NOMO-1 (cell line): ENCODE data around the gene RELA.
A peak's percentile ranks its signal among the peaks of the same experiment; 100 is the strongest.
"Not testable (repeated sequence)": the region's sequence is repeated elsewhere in the genome, so short reads cannot be mapped to it uniquely, and the experiment has no call there.

Experiments used
- DNase-seq, 2 experiments: peaks; one replicate each; lab custom pipeline; 2025; ENCODE audit not compliant: unreplicated experiment in 2 of 2; lab: John Stamatoyannopoulos, UW

Gene RELA

DNA sequence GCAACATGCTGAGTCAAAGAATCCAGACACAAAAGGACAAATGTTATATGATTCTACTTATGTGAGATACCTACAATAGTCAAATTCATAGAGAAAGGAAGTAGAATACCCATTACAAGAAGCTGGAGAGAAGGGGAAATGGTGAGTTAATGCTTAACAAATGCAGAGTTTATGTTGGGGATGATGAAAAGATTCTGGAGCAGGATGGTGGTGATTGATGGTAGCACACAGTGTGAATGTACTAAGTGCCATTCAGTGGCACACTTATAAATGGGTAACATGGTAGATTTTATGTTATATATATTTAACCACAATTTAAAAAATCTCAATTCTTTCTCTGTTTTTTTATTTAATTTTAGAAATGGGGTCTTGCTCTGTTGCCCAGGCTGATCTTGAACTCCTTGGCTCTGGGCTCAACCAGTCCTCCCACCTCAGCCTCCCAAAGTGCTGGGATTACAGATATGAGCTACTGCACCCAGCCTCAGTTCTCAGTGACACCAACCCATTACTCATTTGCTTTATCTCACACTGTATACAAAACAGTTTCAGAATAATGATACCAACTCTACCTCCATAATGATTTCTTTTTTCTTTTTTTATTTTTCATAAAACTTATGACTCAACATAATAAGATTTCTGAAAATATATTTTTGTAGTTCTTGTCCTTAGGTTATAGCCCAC lies 9.6 kb upstream of the RELA start:
- DNase-seq = no peak

DNA sequence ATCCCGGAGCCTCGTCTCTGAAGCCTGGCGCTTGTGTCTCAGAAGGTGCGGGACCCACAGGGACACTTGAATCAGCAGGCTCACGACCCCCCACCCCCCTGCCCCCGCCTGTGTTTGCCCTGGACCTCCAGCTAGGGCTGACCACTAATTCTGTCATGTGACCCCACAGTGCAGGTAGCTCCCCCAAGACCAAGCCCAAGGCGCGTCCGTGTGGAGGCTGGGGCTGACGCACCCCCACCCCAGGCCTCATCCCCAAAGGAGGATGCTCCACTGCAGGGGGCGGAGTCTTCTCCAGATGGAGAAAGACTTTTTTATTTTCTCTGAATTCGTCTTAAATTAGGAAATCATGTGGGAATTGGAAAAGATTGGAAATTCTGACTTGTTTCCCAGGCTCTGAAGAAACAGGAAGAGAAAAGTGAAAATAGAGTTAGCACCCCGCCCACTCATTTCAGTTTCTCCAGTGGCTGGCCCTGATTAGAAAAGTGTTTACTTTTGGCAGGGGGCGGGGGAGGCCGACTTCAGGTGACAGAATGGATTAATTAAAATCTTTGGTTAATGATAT lies 1.0 kb upstream of the RELA start:
- DNase-seq = peak in 1 of 2 experiments; percentile 9

DNA sequence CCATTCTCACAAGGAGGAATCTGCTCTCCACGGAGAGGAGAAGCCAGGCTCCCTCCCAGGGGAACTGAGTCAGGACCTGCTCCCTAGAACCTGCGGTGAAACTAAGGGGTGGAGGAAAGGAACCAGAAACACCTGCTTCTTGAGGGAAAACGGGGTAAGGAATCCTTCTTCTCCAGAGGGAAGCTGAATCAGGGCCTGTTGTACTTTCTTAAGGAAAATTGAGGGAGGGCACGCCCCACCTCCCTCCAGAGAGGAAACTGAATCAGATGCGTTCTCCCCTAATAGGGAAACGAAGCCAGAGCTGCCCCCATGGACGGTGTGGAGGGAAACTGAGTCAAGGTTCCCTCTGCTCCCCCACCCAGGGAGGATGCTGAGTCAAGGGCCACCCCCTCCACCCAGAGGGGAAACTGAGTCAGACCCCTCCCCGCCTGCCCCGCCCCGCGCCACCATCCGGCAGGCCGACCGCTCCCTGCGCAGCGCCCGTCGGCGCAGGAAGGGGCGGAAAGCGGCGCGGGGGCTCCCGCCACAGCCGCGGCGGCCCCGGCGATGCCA lies 393 bp downstream of the RELA start:
- no peak for DNase-seq

DNA sequence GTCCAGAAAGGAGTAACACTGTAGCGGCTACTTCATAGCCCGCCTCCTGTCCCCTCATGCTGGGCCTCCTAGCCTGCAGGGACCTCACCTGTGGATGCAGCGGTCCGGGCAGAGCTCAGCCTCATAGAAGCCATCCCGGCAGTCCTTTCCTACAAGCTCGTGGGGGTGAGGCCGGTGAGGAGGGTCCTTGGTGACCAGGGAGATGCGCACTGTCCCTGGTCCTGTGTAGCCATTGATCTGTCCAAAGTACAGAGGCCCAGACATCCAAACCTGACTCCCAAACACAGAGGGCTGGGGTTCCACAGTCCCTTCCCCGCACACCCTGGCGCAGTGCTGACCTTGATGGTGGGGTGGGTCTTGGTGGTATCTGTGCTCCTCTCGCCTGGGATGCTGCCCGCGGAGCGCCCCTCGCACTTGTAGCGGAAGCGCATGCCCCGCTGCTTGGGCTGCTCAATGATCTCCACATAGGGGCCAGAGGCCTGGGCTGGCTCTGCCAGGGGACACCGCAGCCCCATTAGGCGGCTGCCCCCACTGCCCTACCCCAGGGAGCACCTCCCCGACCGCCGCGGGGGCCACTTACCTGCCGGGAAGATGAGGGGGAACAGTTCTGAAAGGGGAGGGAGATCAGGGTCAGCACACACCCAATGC lies 993 bp downstream of the RELA start:
- DNase-seq = no peak

DNA sequence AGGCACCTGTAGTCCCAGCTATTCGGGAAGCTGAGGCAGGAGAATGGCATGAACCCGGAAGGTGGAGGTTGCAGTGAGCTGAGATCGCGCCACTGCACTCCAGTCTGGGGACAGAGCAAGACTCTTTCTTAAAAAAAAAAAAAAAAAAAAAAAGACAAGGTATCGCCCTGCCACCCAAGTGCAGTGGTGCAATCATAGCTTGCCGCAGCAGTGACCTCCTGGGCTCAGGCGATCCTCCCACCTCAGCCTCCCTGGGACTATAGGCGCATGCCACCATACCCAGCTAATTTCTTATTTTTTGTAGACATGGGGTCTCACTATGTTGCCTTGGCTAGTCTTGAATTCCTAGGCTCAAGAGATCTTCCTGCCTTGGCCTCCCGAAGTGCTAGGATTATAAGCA lies 1.8 kb downstream of the RELA start:
- not testable (repeated sequence) for DNase-seq

DNA sequence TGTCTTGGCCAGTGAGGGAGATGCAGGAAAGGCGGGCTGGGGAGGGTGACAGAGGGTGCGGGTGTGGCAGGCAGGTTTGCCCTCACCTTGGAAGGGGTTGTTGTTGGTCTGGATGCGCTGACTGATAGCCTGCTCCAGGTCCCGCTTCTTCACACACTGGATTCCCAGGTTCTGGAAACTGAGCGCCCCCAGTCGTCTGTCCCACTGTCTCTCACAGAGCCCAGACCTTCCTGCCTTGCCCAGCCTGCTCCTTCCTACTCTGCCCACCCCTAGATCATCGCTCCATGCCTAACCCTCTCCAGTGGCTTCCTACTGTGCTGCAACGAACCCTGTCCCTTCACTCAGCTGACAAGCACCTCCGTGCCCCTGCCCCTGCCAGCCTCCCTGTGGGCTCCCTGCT lies 2.7 kb downstream of the RELA start:
- no peak for DNase-seq

DNA sequence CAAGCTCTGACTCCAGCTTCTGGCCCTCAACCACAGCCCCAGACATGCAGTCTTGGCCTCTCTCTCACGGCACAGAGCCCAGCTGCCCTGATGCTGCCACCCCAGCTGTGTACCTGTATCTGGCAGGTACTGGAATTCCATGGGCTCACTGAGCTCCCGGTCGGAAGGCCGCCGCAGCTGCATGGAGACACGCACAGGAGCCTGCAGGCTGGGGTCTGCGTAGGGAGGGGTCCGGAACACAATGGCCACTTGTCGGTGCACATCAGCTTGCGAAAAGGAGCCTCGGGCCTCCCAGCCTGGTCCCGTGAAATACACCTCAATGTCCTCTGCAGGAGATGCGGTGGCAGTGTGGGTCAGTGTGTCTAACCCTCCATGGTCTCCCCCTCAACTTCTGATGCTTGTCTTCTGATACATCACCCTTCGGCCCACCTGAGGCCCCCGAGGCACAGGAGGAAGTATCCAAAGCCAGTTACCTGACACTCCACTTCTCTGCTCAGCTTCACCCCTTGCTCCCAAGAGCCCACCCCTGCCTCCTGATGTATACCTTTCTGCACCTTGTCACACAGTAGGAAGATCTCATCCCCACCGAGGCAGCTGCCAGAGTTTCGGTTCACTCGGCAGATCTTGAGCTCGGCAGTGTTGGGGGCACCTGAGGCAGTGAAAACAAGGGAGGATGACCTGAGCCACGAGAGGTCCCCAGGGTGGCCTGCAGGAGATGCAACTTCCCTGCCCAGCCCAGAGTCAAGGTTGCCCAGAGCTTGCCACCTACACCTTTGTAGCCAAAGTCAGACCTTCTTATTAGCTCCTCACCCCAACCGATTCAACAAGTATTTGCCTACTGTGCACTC lies 4.3 kb downstream of the RELA start:
- no peak for DNase-seq

DNA sequence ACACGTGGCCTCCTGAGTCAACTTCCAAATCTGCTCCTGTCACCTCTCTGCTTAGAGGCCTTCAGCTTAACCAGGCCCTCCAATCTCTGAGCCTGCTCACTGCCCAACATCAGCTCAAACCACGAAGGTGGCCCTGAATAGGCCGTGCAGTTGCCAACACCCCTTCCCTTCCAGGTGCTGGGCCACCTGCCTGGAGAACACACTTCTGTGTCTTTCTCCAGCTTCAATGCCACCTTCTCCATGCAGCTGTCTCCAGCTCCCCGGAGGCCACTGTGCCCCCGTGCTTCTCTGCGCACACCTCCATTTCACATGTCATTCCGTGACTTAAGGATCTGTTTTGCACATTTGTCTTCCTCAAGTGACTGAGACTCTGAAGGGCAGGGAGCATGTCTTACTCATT lies 5.3 kb downstream of the RELA start:
- DNase-seq = no peak

DNA sequence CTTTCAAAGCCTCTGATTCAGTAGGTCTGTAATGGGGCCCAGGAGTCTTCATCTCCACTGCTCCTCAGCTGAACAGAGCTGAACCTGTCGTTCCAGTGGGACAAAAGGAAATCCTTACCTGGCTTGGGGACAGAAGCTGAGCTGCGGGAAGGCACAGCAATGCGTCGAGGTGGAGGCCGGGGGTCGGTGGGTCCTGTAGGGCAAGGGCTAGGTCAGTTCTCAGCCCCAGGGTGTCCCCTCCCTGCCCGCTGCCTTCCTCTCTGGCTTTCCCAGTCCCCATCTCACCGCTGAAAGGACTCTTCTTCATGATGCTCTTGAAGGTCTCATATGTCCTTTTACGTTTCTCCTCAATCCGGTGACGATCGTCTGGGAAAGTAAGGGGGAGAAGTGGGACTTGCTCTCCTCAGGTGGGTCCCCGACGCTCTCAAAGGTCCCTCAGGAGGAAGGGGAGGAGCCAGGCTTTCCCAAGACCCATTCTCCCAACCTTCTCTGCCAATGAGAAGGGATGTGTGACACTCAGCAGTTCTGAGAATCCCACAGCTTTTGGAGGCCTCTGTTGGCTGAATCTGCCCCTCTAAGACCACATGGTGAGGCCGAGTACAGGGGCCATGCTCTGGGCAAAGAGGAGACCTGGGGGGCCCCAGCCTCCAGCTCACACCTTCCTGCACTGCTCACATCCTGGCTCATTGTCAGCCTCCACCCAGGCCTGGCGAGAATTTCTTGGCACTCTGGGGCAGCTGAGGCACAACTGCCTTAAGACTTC lies 7.0 kb downstream of the RELA start:
- DNase-seq = no peak

DNA sequence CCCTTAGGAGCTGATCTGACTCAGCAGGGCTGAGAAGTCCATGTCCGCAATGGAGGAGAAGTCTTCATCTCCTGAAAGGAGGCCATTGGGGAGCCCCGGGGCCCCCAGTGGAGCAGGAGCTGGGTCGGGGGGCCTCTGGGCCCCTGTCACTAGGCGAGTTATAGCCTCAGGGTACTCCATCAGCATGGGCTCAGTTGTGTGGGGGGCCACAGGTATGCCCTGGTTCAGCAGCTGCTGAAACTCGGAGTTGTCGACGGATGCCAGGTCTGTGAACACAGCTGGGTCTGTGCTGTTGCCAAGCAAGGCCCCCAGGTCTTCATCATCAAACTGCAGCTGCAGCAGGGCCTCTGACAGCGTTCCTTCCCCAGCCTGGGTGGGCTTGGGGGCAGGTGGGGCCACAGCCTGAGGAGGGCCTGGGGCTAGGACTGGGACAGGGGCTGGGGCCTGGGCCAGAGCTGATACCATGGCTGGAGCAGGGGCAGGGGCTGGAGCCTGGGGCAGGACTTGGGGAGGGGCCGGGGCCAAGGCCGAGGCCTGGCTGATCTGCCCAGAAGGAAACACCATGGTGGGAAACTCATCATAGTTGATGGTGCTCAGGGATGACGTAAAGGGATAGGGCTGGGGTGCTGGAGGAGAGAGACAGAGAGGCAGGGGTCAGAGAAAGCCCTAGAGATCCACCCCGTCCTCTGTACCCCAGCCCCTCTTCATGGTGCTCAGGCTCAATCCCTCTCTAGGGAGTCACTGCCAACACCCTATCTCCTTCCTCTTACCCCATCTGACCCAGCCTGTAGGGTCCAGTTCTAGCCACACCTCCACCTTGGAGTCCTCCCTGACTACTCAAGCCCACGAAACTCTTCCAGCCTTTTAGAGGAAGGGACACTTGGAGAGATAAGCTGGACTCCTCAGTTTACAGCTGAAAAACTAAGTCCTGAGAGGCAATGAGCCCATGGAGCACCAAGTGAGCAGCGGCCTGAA lies 8.1 kb downstream of the RELA start:
- DNase-seq = no peak

DNA sequence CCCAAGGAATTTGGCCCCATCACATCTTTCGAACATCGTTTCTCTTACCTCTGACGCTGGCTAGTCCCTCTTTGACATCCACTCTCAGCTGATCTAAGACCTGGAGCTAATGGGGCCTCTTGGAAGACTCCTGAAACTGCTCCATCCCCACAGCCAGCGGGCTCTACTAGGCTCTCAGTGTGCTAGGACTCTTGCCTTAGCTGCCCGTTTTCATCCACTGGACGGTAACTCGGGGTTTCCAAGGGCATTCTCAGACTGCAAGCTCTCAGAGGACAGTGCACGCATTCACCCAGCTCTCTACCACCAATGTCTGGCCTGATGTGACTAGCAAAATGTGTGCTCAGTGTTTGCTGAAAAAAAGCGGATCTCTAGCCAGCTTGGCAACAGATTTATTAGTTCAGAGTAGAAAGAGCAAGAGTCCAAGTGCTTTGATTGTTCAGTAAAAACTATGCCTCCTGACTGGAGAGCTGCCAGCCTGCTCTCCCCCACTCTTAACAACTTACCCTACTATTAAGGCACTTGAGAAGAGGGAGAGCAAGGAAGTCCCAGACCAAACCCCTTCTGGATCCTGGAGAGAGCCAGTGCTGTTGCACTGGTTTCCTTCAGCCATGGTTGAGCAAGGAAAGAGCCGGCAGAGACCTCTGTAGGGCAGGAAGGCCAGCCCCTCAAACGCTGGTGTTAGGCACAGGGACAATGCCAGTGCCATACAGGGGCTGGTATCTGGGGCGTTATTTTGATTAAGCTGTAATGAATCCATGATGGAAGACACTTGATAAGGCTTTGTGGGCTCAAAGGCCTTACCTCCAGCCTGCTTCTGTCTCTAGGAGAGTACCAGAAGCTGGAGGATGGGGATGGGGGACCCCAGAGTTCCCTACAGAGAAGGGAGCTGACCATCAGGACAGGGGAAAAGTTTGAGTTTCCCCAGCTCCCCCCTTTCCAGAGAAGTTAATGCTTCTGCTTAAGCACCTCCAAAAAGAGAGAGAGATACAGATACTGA lies 9.2 kb downstream of the RELA start:
- DNase-seq = no peak

DNA sequence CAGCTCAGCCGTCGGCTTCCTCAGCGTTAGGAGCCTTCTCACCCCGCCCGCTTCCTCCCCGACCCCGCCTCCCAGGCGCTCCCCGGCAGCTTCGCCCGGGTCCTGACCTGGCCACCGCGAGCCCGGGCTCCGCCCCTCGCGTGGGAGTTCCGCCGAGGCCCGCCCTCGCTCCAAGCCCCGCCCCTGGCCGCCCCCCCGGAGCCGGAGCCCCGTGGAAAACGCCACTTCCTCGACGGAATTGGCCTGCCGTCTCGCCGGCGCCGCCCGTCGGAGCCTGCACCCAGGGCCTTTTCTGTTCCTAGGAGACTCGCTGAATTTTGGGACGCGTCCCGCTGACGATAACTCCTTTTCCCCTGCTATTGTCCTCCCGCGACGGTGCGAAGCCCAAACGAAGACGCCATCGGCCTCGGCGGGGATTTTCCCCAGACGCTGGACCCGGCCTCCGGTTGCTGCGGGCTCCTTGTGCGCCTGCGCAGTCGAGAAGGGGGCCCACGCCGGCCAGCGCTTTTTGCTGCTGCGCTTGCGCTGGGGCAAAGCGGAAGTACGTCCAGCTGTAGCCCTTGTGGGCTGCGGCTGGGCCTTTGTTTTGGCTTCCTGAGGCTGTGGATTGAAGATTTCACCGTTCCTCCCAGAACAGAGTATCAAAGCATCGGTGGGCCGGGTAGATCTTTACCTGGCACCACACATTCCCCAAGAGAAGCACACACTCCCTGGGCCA lies 10.0 kb downstream of the RELA start:
- peak; percentile 89 to 95 for DNase-seq

DNA sequence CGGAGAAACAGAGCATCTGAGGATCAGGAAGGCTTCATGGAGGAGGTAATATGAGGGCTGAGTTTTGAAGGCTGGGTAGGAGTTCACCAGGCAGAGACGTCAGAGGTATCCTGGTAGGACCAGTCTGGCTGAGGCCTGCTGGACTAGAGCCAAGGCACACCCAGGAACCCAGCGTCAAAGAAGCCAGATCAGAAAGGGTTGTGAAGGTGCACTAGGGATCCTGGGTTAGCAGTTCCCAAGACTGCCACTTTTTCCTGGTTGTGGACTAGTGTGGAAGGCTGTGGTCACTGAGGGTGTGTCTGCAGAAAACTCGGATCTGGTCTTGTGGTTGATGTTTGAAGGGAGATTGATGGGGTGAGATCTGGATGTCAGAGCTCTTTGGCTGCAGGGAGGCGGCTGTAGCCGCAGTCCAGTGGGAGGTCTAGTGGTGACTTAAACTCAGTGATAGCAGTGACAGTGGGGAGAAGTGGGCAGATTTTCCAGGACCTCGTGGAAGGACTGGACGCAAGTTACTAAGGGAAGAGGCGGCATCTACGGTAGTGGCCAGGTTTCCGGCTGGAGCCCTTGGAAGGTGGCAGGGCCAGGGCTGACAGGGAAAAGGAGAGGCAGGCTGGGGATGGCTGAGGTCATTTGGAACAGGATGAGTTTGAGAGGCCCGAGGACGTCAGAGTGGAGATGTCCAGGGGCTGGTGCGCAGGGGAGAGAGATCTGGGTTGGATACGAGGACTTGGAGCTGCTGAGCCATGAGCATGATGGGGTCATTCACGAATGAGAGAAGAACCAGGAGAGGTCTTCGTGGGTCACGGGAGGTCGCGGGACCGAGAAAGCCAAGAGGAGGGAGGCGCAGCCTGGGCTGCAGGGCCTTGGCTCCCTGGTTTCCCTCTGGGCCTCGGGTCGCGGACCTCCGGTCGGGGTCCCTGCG lies 10.9 kb downstream of the RELA start:
- no peak for DNase-seq

DNA sequence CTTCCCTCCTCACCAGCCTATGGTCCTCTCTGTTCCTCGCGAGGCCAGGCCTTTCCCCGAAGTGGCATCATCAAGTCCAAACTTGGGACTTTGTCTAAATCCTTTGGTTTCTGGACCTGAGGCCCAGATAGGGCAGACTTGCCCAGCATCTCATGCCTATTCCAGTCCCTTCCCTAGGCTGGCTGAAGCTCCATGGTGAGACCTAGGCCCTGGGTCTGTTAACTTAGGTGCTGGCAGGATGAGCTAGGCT lies 11.5 kb downstream of the RELA start:
- no peak for DNase-seq

DNA sequence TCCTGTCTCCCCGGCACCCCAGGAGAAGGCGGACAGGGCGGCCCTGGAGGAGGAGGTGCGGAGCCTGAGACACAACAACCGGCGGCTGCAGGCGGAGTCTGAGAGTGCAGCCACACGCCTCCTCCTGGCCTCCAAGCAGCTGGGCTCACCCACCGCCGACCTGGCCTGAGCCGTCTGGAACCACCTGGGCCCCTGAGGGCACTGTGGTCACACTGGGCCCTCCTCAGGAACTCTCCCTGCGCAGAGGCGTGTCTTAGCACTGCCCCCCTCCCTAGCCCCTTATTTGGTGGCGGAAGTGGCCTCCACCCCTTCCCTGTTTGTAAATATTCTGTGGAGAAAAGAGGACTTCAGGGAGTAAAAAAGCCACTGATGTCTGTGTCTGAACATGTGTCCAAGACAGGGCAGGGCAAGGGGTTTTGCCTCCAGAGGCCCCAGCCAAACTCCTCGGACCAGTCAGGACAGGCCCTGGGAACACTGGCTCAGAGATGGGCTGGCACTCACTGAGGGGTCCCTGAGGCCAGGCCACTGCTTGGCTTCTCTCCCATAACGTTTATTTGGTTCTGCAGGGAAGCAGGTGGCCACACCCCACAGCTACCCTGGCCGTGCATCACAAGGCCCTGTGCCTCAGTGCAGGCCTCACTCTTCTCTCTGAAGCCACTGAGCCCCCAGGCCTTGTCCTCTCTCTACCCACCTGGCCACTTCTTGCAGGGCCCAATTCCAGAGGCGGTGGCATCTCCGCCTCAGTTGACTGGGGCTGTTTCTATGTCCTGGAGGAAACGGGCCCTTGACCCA lies 12.0 kb downstream of the RELA start:
- DNase-seq = no peak
